HG02943 (cell line): ENCODE data around the gene RAP2A.

Experiments
- ATAC-seq: cut with Tn5 transposase; IDR thresholded peaks from one replicate; pipeline ENCODE4 v1.9.1; 2021; ENCODE audit warnings: mild to moderate bottlenecking, low read depth, moderate library complexity; ENCODE audit not compliant: unreplicated experiment

Gene RAP2A

DNA sequence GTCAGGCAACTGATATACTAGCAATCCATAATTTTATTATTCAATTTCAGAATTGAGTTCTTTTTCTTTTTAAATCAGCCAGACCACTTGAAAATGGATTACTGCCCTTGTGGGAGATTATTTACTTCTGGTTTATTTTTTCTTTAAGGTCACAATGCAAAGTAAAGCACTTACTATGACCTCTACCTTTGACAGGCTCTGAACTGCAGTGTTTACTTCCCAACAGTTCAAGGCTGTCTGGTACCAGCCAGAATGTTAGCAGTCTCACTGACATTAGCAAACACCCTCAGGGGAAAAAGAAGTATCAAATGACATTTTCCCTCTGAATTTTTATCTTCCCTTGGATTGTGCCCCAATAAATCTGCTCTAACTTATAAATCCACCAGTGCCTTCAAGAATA lies 57.5 kb downstream of the RAP2A start:
- no peak for ATAC-seq

DNA sequence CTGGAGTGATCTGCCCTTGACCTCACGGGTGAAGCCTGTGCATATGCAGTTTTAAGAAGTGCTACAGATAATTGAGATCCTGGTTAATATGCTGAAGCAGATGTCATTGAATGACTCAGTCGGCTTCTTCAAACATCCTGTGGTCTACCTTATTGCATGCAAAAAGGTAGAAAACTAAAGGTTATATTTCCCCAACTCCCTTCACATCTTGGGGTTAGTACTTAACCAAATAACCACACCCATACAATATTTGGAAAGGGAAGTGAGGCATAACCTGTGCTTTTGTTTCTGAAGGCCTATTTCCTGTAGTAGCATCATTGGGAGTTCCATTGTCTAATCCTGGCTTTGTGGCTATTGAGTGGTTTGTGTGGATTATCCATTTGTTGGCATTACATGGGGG lies 58.3 kb downstream of the RAP2A start:
- no peak for ATAC-seq

DNA sequence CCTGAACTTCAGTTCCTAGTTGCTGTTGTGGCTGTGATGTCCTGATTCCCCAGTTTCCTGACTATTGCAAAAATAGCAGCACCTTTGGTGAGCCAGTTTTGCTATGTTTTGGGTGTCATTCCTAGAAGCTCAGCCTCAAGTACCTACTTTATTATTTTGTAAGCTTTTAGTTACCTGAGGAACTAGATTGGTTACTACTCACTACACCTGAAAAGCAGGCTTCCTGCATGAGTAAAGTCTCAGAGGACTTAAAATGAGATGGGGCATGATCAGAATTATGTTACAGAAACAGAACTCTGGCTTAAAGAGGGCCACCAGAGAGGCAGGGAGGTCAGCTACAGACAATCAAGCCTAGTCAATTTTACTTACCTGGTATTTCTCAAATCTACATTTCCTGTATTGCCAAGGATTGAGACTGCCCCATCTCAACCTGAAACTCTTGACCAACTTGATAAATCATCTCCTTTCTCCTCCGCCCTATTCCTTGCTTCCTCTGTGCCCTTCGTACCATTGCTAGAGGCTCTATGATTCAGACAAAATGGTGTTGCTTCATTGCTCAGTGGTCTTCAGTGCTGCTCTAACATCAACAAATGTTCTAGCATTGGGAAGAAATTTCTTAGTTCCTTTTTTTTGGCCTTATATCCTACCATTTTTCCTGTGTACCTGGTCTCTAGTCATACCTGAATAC lies 58.9 kb downstream of the RAP2A start:
- no peak for ATAC-seq

DNA sequence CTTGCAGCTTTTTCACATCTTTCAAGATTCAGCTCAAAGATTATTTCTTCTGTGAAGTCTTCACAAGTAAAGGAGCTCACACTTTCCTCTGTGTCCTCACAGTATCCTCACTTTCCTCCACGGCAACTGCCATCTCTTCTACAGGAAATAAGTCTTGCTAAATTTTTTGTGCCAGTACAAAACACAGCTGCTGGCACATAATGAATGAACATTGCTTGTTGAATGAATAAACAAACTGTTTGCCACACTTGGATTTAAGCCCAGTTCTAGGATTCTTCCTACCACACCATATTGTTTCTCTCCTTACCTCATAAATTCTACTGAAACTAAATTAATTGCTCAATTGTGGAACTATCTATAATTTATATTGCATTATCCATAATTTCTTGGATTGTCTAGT lies 59.5 kb downstream of the RAP2A start:
- no peak for ATAC-seq

DNA sequence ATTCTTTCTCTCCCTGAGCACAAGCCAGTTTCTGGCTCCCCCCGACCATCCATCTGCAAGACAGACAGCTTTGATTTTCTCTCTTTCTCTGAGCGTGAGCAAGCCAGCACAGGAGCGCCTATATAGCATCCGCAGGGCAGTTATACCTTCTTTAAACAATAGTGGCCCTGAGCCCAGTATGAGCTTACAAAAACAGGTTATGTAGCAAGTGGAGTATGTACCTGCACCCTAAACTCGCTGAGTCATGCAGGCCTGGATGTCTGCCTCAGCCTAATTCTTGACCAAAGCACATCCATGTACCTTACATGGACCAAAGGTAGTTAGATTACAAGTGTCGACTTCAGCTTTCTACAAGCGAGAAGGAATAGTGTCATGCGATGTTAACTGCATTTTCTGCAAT lies 61.7 kb downstream of the RAP2A start:
- ATAC-seq = no peak

DNA sequence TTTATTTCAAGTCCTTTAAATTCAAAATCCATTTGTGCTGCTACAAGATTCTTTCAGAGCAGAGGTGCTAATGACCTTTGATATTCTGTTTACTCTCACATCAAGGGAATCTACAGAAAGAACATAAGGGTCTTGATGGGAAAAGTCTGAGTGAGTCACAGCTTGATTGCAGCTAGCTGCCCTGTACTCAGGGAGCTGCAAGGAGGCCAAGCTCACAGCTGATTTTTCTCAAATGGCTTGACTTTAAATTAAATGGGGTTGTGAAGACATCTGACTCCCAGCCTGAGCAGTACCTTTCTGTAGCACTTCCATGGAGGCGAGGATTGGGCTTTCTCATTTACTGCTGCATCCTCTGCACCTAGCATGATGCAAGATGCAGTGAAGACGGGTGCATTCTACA lies 62.5 kb downstream of the RAP2A start:
- ATAC-seq = no peak

DNA sequence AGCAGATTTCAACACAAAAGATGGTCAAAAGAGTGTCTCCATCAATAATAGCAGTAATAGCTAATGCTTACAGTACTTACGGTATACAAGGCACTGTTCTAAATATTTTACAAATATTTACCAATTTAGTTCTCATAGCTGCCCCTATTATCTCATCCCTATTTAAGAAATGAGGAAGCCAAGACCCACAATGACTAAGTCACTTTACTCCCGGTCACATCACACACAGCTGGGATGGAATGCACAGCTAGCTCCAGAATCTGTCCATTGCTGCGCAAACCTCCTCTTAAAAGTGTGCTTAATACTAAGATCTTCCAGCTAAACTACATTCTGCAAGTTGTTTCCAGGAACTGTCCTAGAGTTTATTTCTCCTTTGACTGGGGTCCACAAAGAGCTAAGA lies 63.4 kb downstream of the RAP2A start:
- no peak for ATAC-seq

DNA sequence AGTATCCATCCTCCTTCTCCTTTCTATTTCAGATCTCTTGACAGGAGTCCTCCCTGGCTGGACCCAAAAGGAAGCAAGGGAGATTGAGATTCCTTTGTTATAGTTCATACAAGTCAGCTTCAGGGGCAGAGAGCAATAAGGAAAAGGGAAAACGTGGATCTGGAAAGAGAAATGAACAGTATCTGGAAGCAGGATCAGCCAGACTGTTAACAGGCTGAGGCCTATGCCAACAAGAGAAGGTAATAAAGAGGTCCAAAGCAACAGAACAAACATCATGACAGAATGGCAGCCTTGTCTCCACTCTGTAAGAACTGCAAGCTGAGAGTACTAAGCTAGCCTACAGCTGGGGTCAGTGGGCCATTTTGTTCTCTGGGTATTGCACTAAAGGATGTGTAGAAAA lies 64.5 kb downstream of the RAP2A start:
- ATAC-seq = no peak

DNA sequence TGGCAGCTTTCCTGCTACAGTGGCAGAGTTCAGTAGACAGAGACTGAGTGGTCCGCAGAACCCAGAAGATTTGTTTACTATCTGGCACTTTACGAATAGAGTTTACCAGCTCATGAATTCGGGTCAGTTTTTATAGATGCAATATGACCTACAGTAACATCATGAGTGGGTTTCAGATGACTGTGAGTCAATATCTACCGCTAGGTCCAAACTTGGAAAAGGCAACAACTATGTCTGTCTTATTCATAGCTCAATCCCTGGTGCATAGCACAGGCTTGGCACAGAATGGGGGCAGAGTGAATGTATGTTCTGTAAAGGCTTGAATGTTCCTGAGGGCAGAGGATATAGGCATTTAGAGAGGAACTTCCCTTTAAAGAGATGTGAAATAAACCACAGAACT lies 65.2 kb downstream of the RAP2A start:
- ATAC-seq = no peak

DNA sequence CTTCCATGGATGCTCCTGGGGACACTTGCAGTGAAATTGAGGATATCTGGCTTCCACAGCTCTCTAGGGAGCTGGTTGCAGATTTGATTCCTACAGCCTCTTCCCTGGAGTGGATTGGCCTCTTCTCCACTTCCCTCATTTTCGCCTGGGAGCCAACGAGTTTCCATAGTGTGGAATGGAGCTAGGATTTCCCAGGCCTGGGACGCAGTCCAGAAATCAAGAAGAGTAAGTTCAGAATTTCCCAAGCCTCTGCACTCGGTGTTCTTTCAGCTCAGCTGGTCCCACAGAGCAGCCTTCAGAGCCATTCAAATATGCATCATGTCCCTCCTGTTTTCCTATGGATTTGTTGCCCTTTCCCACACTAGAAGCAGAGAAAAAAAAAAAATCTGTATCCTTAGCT lies 68.2 kb downstream of the RAP2A start:
- no peak for ATAC-seq

DNA sequence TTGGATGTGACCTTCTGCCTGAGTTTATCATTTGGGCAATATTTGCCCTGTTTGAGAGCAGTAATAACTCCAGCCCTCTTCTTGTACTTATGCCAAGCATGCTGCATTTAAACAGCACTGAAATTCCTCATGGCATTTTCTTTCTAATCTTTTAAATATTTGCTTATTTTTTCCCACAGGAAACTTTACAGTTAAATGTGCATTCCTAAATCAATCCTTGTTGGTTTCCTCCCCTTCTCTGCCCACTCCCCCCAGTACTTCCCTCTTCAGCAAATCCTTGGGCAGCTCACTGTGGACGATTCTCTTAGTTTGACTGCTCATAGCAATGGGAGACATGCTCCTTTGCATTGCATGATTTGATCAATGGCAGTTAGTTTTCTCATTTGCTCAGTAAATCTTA lies 68.7 kb downstream of the RAP2A start:
- no peak for ATAC-seq

DNA sequence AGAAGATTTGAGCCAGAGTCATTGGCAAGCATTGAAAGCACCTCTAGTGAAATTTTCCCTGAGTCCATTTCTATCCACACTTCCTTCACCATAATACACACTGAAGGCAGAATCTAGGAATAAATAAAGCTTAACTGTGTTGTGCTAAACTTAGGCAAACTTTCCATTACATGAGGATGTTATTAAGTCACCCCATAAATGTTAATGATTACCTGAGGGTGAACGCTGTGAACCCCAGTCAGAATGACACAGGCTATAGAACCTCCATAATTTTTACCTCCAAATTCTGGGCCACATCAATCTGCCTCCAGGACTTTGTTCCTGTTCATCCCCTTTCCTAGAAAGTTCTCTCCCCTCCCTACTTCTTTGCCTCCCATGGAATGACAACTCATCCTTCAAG lies 71.0 kb downstream of the RAP2A start:
- no peak for ATAC-seq

DNA sequence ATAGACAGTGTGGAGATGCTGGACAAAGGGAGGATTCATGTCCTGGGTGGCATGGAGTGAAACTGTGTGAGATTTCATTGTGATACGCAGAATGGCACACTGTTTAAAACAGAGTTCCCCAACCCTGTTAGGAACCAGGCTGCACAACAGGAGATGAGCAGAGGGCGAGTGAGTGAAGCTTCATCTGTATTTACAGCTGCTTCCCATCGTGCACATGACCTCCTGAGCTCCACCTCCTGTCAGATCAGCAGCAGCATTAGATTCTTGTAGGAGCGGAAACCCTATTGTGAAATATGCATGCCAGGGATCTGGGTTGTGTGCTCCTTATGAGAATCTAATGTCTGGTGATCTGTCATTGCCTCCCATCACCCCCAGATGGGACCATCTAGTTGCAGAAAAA lies 72.5 kb downstream of the RAP2A start:
- ATAC-seq = no peak

DNA sequence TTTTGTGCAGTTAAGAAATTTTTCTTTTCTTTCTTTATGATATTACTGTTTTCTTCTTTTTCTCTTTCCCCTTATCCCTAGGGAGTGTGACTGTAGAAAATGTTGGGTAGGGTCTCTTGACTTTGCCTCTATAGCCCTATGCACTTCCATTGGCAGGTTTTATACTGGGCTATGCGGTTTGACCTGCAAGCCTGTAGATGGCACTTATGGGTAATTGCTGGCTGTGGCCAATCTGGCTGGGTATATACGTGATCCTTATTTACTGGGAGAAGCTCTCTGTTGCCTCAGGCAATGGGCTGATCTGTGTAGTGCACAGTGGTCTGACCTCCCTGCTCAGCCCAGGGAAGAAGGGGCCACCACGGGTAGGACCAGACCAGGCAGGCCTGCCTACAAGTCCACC lies 78.8 kb downstream of the RAP2A start:
- ATAC-seq = no peak

DNA sequence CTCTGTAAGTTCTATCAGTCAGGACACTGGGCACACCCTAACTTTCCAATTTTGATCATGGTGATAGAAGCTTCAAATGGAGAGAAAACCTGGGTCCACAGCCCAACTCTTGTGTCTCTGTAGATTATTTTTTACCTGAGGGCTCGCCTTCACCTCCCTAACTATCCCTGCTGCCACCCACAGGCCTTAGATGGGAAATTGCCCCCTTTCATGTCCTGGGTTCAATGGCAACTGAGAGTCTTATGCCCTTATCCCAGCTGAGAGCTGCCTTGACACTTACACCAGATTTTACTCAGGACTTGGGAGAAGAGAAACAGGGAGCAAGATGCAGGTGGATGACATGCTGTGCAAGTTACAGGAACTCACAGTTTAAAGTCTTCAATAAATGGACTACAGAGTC lies 81.7 kb downstream of the RAP2A start:
- ATAC-seq = no peak

DNA sequence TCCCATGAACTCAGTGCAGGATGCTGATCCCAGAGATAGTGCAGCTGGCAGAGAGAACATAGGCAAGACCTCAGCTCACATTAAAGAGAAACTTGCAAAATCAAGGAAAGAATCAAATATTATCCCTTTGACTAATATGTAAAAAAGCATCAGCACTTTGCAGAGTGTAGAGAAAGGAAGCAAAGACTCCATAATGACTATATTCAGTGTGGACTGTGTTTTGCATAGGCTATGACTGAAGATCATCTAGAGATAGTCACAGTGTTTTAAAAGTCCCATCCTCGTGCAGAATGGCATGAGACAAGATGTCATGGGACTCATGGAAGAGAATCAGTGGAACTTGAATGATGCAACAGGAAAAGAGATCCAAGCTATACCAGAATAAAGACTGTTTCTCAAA lies 84.0 kb downstream of the RAP2A start:
- no peak for ATAC-seq
